ENCODE results near the gene UBIAD1. TPM values are rescaled to one million over a fixed set of nuclear protein-coding genes. Genes with fewer than 3 reads are reported as not detected.
A peak's percentile ranks its signal among the peaks of the same experiment; 100 is the strongest.

UBIAD1 gene
- total and polyA plus RNA-seq, 9 of the 15 experiments (the other 6 are each of a cell fraction or from before 2014, with no cell fraction given) = 6.2 to 34.3 (median 22.3) TPM

DNA sequence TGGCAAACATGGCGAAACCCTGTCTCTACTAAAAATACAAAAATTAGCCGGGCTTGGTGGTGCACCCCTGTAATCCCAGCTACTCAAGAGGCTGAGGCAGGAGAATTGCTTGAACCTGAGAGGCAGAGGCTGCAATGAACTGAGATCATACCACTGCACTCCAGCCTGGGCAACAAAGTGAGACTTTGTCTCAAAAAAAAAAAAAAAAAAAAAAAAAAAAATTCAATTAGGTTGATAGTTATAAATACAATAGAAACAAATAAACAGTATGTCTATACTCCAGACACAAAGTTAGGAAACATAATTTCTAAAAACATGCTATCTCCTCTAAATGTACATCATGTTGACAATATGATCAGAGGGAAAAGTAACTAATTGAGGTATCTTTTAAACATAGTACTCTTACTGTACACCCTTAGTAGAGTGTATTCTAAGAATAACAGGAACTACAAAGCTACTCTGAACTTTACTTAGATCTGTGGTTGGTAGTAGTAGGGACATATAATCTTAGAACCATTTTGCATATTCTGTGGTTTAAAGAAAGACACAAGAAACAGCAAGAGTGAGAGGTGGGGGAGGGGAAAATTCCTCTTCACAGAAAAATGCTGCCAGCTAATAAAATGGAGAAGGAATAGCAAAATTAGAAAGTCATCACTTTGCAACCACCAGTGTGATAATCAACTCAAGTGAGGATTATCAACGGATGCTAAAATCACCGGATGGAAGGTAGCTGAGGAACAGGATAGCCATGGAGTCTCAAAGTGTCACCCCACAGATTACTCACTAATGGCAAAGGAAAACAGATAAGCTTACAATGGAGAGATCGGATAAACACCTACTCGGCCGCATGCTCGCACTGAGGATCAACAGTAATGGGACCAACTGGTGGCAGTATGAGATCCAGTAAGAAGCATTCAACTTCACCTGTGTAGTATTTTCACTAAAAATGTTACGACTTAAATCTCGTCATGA is 45.6 kb upstream of the UBIAD1 start:
- POLR2A ChIA-PET = interaction anchor here (1.0 to 2.2 kb wide), 5 partner anchors 13 to 418 kb away, joined by 4 to 7 read pairs (median 5); no protein-coding TSS in a partner anchor
- Histone ChIP-seq H3K36me3 (ENCODE audit: control insufficient read depth, insufficient read depth, low read length) (peaks cover 87% of the 10 kb centered on the region), H3K4me2 (ENCODE audit: insufficient read depth, low read length) (no peak overlapping the region), H3K4me3 (no peak overlapping the region), H3K4me1 (replicated peaks in 1 of 2; ENCODE audit: control insufficient read depth in 2 of 2, insufficient read depth in 2 of 2, low read length in 2 of 2) (peaks cover 0 to 9% of the 10 kb centered on the region in 2 experiments; a peak in 3 of 5 replicates), H3K9me3 (replicated peaks; ENCODE audit: control insufficient read depth, insufficient read depth, low read depth, low read length) (no peaks in the 10 kb centered on the region), H2AFZ (ENCODE audit: low read depth, low read length) (no peak overlapping the region), H3K9ac (ENCODE audit: insufficient read depth in 1 of 2, low read depth in 2 of 2, low read length in 2 of 2) (no peak overlapping the region; a peak in 1 of 4 replicates), H3K27me3 (ENCODE audit: control insufficient read depth in 2 of 2, insufficient read depth in 2 of 2, low read length in 2 of 2) (no peaks in the 10 kb centered on the region), H4K20me1 (replicated peaks; ENCODE audit: control insufficient read depth, insufficient read depth, low read length) (peaks cover 5% of the 10 kb centered on the region; the same call in 1 of the 2 replicates), H3K79me2 (ENCODE audit: control insufficient read depth, insufficient read depth, low read length) (no peaks in the 10 kb centered on the region), H3K9me1 (ENCODE audit: control insufficient read depth, insufficient read depth, low read length) (no peaks in the 10 kb centered on the region), H3K27ac (ENCODE audit: extremely low read depth, low read depth, low read length) (peak overlapping the region; percentile 17; the same call in 2 of the 3 replicates)
- in situ Hi-C loops (cut with MboI) (no loop called here), intact Hi-C loops (cut with micrococcal nuclease) (no loop called here)
- no TSS peak for BruUV-seq (replicated peaks)
- ATAC-seq = peak; percentile 47; the same call in 2 of the 3 replicates
- FAIRE-seq = no peak
- 50% methylated on average over 10 of the region's 10 CpGs for WGBS (ENCODE audit: insufficient coverage, low coverage, missing lambda C conversion rate)
- DNase-seq (ENCODE audit: extremely low read depth in 1 of 4, low spot score in 3 of 4) = peak in 2 of 4 experiments; percentile 16 to 36
- CTCF ChIA-PET (ENCODE audit: low intra/inter-chr PET ratio) = no interaction called here
- TF ChIP-seq CHAMP1 (IDR thresholded peaks at IDR 0.05) (no peak), ZNF551 (CRISPR knock-in tag; IDR thresholded peaks at IDR 0.05) (no peak), TCF3 (CRISPR knock-in tag; IDR thresholded peaks at IDR 0.05) (peak; percentile 59; the same call in 1 of the 2 replicates), PTTG1 (tag; IDR thresholded peaks at IDR 0.05; ENCODE audit: low read depth) (no peak), MYC (IDR thresholded peaks at IDR 0.05; ENCODE audit: low read depth, low read length) (0 out of 2 replicates have a peak, but pooled peaks have one; percentile 43), MYC (CRISPR knock-in tag; IDR thresholded peaks at IDR 0.05; ENCODE audit: borderline replicate concordance, low read depth) (no peak), RERE (CRISPR knock-in tag; IDR thresholded peaks at IDR 0.05; ENCODE audit: borderline replicate concordance) (no peak), CBX3 (IDR thresholded peaks at IDR 0.05; ENCODE audit: borderline replicate concordance in 1 of 2, low read length in 2 of 2) (no peak), SMAD4 (CRISPR knock-in tag; conservative IDR thresholded peaks at IDR 0.05) (no peak), ARID1B (IDR thresholded peaks at IDR 0.05) (peak; percentile 60), ZNF347 (CRISPR knock-in tag; IDR thresholded peaks at IDR 0.05; ENCODE audit: low read depth) (no peak)
